AG04449 (cell line): ENCODE data around the gene DUSP6.

Experiments
- CTCF ChIA-PET: fragments of 350-600 bp; formaldehyde crosslinking; extraction: SDS; loops from one replicate; lab custom pipeline; 2021; ENCODE audit warnings: antibody characterized with exemption; lab: Yijun Ruan, JAX
- POLR2A ChIA-PET: fragments of 400-600, 350-600 bp; formaldehyde crosslinking; extraction: SDS; loops from one replicate; lab custom pipeline; 2020; ENCODE audit warnings: antibody characterized with exemption, inconsistent platforms; lab: Yijun Ruan, JAX
- DNase-seq: peaks from one replicate; pipeline ENCODE4 v3.0.0-alpha.2; 2010; ENCODE audit warnings: low read depth, low spot score
- H3K4me3 ChIP-seq: 2 replicates; pipeline ENCODE4 v1.5.1; 2011; ENCODE audit warnings: low read depth, mild to moderate bottlenecking, control low read depth, low read length
- CTCF ChIP-seq: IDR thresholded peaks from one replicate; pipeline ENCODE4 v1.5.1; 2011; ENCODE audit warnings: mild to moderate bottlenecking, moderate library complexity, low read length, control low read depth, inconsistent platforms; ENCODE audit not compliant: insufficient read depth; ENCODE audit errors: missing control alignments

The DUSP6 gene

DNA sequence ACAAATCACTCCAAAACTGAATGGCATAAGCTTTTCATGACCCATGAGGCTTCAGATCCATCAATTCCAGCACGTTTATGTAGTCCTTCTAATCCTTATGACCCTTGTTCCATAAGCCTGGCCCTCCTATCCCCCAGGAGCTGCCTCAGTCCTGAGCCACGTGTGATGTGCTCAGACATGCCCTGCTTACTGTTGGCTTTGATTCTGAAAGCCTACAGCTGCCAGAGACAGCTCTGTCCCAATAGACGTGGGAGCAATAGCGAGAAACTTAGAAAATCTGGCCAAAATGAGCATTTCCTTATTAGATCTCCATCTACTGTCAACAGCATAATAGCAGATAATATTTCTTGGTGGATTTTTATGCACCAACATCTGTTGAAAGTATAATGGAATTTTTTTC, 33.2 kb downstream of the DUSP6 start:
- H3K4me3 ChIP-seq: no peak overlapping the region
- ChIA-PET POLR2A (no interaction called here), CTCF (no interaction called here)
- DNase-seq: no peak
- no peak for TF ChIP-seq CTCF

- DNase-seq: no peak
- H3K4me3 ChIP-seq: no peak overlapping the region
- CTCF ChIA-PET: interaction anchor here (1.1 kb wide), 1 partner anchor 145 kb away, joined by 4 read pairs; no protein-coding TSS in a partner anchor
- TF ChIP-seq CTCF: no peak
- POLR2A ChIA-PET: no interaction called here
Measured at GRCh38 chr12:89316705-89317139, 35.6 kb downstream of the DUSP6 start.

GRCh38 chr12:89314060-89314761, 38.1 kb downstream of the DUSP6 start:
- CTCF ChIA-PET: interaction anchor here (1.3 kb wide), 1 partner anchor 148 kb away, joined by 3 read pairs; no protein-coding TSS in a partner anchor

GRCh38 chr12:89311703-89312293, 40.5 kb downstream of the DUSP6 start:
- H3K4me3 ChIP-seq: no peak overlapping the region
- ChIA-PET CTCF (no interaction called here), POLR2A (no interaction called here)
- TF ChIP-seq CTCF: no peak
- no peak for DNase-seq

More at GRCh38 chr12:89314060-89314761, 38.1 kb downstream of the DUSP6 start:
- POLR2A ChIA-PET: no interaction called here
- H3K4me3 ChIP-seq: no peak overlapping the region
- no peak for DNase-seq
- TF ChIP-seq CTCF: no peak

DNA sequence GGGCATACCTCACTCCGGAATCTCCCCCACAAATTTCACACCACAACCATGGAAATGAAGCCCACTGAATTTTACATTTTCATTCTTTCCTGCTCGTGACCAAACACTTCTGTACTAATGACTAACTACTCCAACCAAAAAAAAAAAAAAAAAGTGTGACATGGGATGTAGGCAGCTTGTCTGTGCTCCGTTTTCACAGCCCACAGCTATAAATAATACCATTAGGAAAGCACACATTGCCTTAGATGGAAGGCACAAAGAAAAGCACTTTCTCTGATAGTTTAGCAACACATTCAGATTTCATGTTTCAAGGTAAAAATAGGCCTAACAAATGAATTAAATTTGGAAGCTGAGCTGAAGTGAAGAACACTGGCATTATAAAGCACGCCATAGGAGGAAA, 42.5 kb downstream of the DUSP6 start:
- no peak overlapping the region for H3K4me3 ChIP-seq
- DNase-seq: no peak
- TF ChIP-seq CTCF: no peak
- CTCF ChIA-PET: no interaction called here
- POLR2A ChIA-PET: no interaction called here

- ChIA-PET CTCF (no interaction called here), POLR2A (no interaction called here)
- TF ChIP-seq CTCF: no peak
- no peak for DNase-seq
- H3K4me3 ChIP-seq: no peak overlapping the region
Measured at GRCh38 chr12:89309440-89309802, 42.9 kb downstream of the DUSP6 start.
